ENCODE measurements around the gene IL22RA1.

The IL22RA1 gene

GRCh38 chr1:24167008-24167407, 24.1 kb upstream of the IL22RA1 start:
- no peak for TF ChIP-seq CTCF (IDR thresholded peaks at IDR 0.05; ENCODE audit: insufficient read depth, missing control alignments)
- FAIRE-seq (no peak), DNase-seq (ENCODE audit: insufficient read length, low spot score) (no peak)

- FAIRE-seq (no peak), DNase-seq (ENCODE audit: insufficient read length, low spot score) (no peak)
- TF ChIP-seq CTCF (IDR thresholded peaks at IDR 0.05; ENCODE audit: insufficient read depth, missing control alignments): no peak
These were observed 22.6 kb upstream of the IL22RA1 start for GRCh38 chr1:24165500-24165899.

GRCh38 chr1:24164004-24164403, 21.1 kb upstream of the IL22RA1 start:
- DNase-seq (ENCODE audit: insufficient read length, low spot score): no peak
- TF ChIP-seq CTCF (IDR thresholded peaks at IDR 0.05; ENCODE audit: insufficient read depth, missing control alignments): no peak
- no peak for FAIRE-seq

- no peak for FAIRE-seq
- no peak for DNase-seq (ENCODE audit: insufficient read length, low spot score)
These were observed 19.3 kb upstream of the IL22RA1 start for GRCh38 chr1:24162201-24162600.

GRCh38 chr1:24161270-24161669, 18.3 kb upstream of the IL22RA1 start:
- DNase-seq (ENCODE audit: insufficient read length, low spot score): no peak
- no peak for TF ChIP-seq CTCF (IDR thresholded peaks at IDR 0.05; ENCODE audit: insufficient read depth, missing control alignments)
- FAIRE-seq: no peak

More at GRCh38 chr1:24162201-24162600, 19.3 kb upstream of the IL22RA1 start:
- peak; percentile 4 for TF ChIP-seq CTCF (IDR thresholded peaks at IDR 0.05; ENCODE audit: insufficient read depth, missing control alignments)

DNA sequence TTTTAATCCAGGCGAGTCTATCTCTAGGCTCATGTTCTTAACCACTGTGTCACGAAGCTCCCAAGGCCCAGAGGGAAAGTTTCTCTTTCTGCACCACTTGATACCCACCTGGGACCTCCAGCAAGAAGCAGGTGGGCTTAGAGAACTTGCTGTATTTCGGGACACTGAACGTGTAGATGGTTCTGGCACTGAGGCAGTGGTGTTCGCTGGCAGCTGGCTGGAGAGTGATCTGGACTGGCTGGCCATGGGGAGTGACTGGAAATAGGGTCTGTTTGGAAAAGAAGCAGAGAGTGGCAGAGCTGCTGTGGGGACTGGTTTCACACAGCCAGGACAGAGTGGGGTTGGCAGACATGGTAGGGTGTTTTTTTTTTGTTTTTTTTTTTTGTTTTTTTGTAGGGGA, 16.4 kb upstream of the IL22RA1 start:
- no peak for TF ChIP-seq CTCF (IDR thresholded peaks at IDR 0.05; ENCODE audit: insufficient read depth, missing control alignments)
- FAIRE-seq (no peak), DNase-seq (ENCODE audit: insufficient read length, low spot score) (no peak)

DNA sequence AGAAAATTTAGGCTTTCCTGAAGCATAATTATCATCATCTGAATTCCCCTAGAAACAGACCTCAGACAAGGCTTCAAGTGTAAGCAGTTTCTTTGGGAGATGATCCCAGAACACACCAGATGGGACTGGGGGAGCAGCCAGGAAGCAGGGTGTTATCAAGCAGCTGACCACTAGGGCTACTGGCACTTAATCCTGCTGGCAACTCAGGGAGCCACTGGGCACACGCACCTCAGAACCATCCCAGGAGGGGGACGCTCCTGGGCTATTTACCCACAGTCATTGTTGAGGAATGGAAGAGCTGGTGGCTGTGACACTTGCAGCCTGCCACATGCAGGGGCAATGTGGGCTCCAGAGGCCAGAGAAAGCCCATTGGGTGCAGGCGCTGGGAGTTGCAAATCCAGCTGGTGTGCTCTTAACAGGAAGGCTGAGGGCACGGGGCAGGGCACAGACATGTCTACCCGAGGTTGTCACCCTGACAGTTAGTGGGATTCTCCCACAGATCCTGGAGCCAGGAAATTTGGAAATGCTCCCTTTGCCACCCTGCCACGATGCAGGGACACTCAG, 15.1 kb upstream of the IL22RA1 start:
- no peak for FAIRE-seq
- no peak for DNase-seq (ENCODE audit: insufficient read length, low spot score)
- no peak for TF ChIP-seq CTCF (IDR thresholded peaks at IDR 0.05; ENCODE audit: insufficient read depth, missing control alignments)

Data from D721Med (cell line).